HG02938 (cell line): Measurements from ENCODE around the gene RAPGEF2.

Experiments
- ATAC-seq: cut with Tn5 transposase; IDR thresholded peaks from one replicate; pipeline ENCODE4 v1.9.1; 2021; ENCODE audit warnings: mild to moderate bottlenecking, moderate library complexity; ENCODE audit not compliant: unreplicated experiment

Gene RAPGEF2

GRCh38 chr4:159384632-159385031, 281.8 kb downstream of the RAPGEF2 start:
- ATAC-seq, result no peak

- ATAC-seq, result no peak
Measured at GRCh38 chr4:159386620-159387019, 283.7 kb downstream of the RAPGEF2 start.

GRCh38 chr4:159389756-159390155, 286.9 kb downstream of the RAPGEF2 start:
- no peak for ATAC-seq

- no peak for ATAC-seq
Measured at GRCh38 chr4:159390648-159391047, 287.8 kb downstream of the RAPGEF2 start.

- no peak for ATAC-seq
Measured at GRCh38 chr4:159395693-159396092, 292.8 kb downstream of the RAPGEF2 start.

GRCh38 chr4:159396151-159396550, 293.3 kb downstream of the RAPGEF2 start:
- ATAC-seq, result no peak

- ATAC-seq, result no peak
Measured at GRCh38 chr4:159398236-159398638, 295.4 kb downstream of the RAPGEF2 start.

GRCh38 chr4:159400558-159401225, 297.8 kb downstream of the RAPGEF2 start:
- ATAC-seq, result no peak

GRCh38 chr4:159401226-159401712, 298.4 kb downstream of the RAPGEF2 start:
- no peak for ATAC-seq

- ATAC-seq, result no peak
Measured at GRCh38 chr4:159401791-159402380, 299.0 kb downstream of the RAPGEF2 start.
